Astrocyte of the cerebellum (primary cell): ENCODE measurements around the gene QRFP.
"Not testable (repeated sequence)": the region's sequence is repeated elsewhere in the genome, so short reads cannot be mapped to it uniquely, and the experiment has no call there.

Experiments
- DNase-seq: peaks from one replicate; pipeline ENCODE4 v3.0.0-alpha.2; 2011; ENCODE audit warnings: low read depth
- H3K4me3 ChIP-seq: 2 replicates; pipeline ENCODE4 v1.5.1; 2011; ENCODE audit warnings: mild to moderate bottlenecking, low read depth, low read length, moderate library complexity
- in situ Hi-C: cut with HindIII; loops from 2 replicates; pipeline ENCODE4 v1.10.0; 2017; ENCODE audit warnings: low sequenced_read_pairs
- TF ChIP-seq, protein P1 (sequence below): IDR thresholded peaks from 2 replicates; pipeline ENCODE4 v1.5.1; 2012; ENCODE audit warnings: low read length, low read depth, moderate library complexity, mild to moderate bottlenecking; ENCODE audit errors: missing control alignments

The QRFP gene

DNA sequence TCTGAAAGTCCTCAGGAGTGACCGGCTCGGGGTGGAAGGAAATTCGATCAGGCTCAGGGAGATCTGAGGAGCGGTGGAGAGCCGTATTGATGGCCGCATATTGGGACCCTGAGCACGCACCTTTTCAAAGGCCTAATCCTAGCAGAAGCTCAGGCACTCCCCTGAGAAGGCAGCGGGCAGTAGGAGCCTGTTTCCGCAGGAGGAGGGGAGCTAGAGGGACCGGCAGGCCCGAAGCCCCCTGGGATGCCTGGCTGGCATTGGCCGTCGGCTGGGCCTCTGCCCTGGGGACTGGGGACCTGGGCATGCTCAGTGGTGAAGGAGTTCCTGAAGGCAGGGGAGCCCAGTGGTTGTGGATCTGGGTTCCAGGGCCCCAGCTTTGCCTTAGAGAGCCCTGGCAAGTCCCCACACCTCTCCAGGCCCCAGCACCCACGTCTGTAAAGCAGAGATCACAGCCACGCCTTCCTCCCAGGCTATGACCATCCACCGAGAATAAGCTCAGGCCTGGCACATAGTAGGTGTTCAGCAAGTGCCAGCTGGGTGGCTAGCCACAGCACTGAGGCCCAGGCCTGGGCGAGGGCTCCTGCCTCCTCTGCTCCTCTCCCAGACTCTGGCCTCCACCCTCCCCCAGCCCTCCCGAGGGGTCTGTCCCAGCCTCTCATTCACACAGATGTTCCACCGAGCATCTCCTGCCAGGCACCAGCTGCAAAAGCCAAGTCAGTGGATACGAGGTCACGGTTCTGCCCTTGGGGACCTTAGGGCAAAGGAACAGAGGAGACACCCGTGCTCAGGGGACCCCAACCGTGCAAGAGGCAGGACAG is 17.2 kb upstream of the QRFP start:
- in situ Hi-C loops = no loop called here

GRCh38 chr9:130912932-130913598 is 16.5 kb upstream of the QRFP start:
- in situ Hi-C loops = no loop called here
- TF ChIP-seq, protein P1, sequence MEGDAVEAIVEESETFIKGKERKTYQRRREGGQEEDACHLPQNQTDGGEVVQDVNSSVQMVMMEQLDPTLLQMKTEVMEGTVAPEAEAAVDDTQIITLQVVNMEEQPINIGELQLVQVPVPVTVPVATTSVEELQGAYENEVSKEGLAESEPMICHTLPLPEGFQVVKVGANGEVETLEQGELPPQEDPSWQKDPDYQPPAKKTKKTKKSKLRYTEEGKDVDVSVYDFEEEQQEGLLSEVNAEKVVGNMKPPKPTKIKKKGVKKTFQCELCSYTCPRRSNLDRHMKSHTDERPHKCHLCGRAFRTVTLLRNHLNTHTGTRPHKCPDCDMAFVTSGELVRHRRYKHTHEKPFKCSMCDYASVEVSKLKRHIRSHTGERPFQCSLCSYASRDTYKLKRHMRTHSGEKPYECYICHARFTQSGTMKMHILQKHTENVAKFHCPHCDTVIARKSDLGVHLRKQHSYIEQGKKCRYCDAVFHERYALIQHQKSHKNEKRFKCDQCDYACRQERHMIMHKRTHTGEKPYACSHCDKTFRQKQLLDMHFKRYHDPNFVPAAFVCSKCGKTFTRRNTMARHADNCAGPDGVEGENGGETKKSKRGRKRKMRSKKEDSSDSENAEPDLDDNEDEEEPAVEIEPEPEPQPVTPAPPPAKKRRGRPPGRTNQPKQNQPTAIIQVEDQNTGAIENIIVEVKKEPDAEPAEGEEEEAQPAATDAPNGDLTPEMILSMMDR = no peak
- DNase-seq = no peak
- H3K4me3 ChIP-seq = no peak overlapping the region

More for the DNA sequence above, 17.2 kb upstream of the QRFP start:
- TF ChIP-seq, protein P1 = no peak
- H3K4me3 ChIP-seq = no peak overlapping the region
- no peak for DNase-seq

GRCh38 chr9:130911254-130912049 is 14.8 kb upstream of the QRFP start:
- no peak for DNase-seq
- TF ChIP-seq, protein P1 = no peak
- in situ Hi-C loops = no loop called here
- no peak overlapping the region for H3K4me3 ChIP-seq

GRCh38 chr9:130910670-130911069 is 14.1 kb upstream of the QRFP start:
- in situ Hi-C loops, H3K4me3 ChIP-seq, DNase-seq: not testable (repeated sequence)

DNA sequence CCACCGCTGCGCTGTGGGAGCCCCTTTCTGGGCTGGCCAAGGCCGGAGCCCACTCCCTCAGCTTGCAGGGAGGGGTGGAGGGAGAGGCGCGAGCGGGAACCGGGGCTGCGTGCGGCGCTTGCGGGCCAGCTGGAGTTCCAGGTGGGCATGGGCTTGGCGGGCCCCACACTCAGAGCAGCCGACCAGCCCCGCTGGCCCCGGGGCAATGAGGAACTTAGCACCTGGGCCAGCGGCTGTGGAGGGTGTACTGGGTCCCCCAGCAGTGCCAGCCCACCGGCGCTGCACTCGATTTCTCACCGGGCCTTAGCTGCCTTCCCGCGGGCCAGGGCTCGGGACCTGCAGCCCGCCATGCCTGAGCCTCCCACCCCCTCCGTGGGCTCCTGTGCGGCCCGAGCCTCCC is 13.4 kb upstream of the QRFP start:
- in situ Hi-C loops, H3K4me3 ChIP-seq, DNase-seq: not testable (repeated sequence)

GRCh38 chr9:130908878-130909355 is 12.3 kb upstream of the QRFP start:
- no peak overlapping the region for H3K4me3 ChIP-seq
- TF ChIP-seq, protein P1 = no peak
- DNase-seq = no peak
- in situ Hi-C loops = no loop called here

DNA sequence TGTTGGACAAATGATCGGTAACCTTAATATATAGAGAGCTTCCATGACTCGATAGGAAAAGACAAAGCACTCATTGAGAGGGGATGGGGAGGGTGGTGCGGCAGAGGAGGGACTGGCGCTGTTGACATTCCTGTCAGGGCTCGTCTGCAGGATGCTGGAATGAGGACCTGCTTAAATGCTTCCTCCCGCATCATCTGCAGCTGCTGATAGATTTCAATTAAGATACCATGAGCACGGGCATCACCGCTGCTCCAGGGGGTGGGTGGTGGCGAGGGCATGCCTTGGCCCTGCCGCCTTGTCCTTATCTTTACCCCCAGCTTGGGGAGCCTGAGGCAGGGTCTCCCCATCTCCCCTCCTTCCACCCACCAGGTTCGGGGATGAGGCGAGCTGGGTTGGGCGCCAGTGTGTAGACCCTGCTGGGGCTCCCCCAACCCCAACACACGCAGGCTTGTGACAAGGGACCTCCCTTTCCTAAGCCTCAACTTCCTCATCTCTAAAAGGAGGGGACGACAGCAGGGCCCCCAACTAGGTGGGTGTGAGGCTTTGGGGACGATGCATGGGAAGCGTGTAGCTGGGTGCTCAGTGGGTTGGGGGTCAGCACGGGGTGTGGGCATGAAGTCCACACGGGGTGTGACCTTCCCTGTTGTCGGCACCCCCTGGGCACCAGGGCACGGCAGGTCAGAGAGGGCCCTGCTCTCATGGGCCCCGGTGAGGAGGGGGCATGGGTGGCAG is 11.7 kb upstream of the QRFP start:
- in situ Hi-C loops = no loop called here
- DNase-seq = no peak
- H3K4me3 ChIP-seq = no peak overlapping the region
- TF ChIP-seq, protein P1 = no peak
